ENCODE data around the gene FAM171A2.

FAM171A2 gene

GRCh38 chr17:44310188-44310587 lies 53.5 kb downstream of the FAM171A2 start:
- TF ChIP-seq CTCF (IDR thresholded peaks at IDR 0.05; ENCODE audit: low read depth, low read length, missing control alignments), result no peak
- DNase-seq (ENCODE audit: low read depth), result no peak
- H3K4me3 ChIP-seq (ENCODE audit: low read depth, low read length), result no peak overlapping the region

- DNase-seq (ENCODE audit: low read depth), result no peak
- H3K4me3 ChIP-seq (ENCODE audit: low read depth, low read length), result no peak overlapping the region
- no peak for TF ChIP-seq CTCF (IDR thresholded peaks at IDR 0.05; ENCODE audit: low read depth, low read length, missing control alignments)
These were observed 54.2 kb downstream of the FAM171A2 start for GRCh38 chr17:44309472-44309871.

- no peak for TF ChIP-seq CTCF (IDR thresholded peaks at IDR 0.05; ENCODE audit: low read depth, low read length, missing control alignments)
- no peak for DNase-seq (ENCODE audit: low read depth)
- no peak overlapping the region for H3K4me3 ChIP-seq (ENCODE audit: low read depth, low read length)
These were observed 54.8 kb downstream of the FAM171A2 start for GRCh38 chr17:44308865-44309264.

- H3K4me3 ChIP-seq (ENCODE audit: low read depth, low read length), result no peak within 1 kb of the TSS; the same call in 1 of the 2 replicates
These were observed 55.3 kb downstream of the FAM171A2 start, which contains the start of gene RUNDC3A for GRCh38 chr17:44308320-44308818. Gene RUNDC3A, plus strand, starts transcription at chr17:44308601. Its CDS starts 232 bp downstream, at chr17:44308833.

GRCh38 chr17:44307387-44308186 lies 56.1 kb downstream of the FAM171A2 start:
- H3K4me3 ChIP-seq (ENCODE audit: low read depth, low read length), result no peak overlapping the region
- DNase-seq (ENCODE audit: low read depth), result no peak
- TF ChIP-seq CTCF (IDR thresholded peaks at IDR 0.05; ENCODE audit: low read depth, low read length, missing control alignments), result no peak

More at GRCh38 chr17:44308320-44308818, 55.3 kb downstream of the FAM171A2 start, which contains the start of gene RUNDC3A:
- DNase-seq (ENCODE audit: low read depth), result no peak
- no peak for TF ChIP-seq CTCF (IDR thresholded peaks at IDR 0.05; ENCODE audit: low read depth, low read length, missing control alignments)

GRCh38 chr17:44304651-44305050 lies 59.0 kb downstream of the FAM171A2 start:
- TF ChIP-seq CTCF (IDR thresholded peaks at IDR 0.05; ENCODE audit: low read depth, low read length, missing control alignments), result no peak
- no peak for DNase-seq (ENCODE audit: low read depth)
- no peak overlapping the region for H3K4me3 ChIP-seq (ENCODE audit: low read depth, low read length)

Measured in GM12864 (cell line).